ENCODE measurements around the gene COLEC12.

The COLEC12 gene

GRCh38 chr18:352438-352837 is 148.1 kb downstream of the COLEC12 start:
- Mint-ChIP-seq H3K4me3 (no peak overlapping the region), H3K27ac (no peak overlapping the region), H3K36me3 (ENCODE audit: low read depth) (no peaks in the 10 kb centered on the region), H3K9me3 (no peaks in the 10 kb centered on the region), H3K27me3 (peaks cover 33% of the 10 kb centered on the region), H3K4me1 (ENCODE audit: low read depth) (no peaks in the 10 kb centered on the region)
- no peak for DNase-seq

- no peak overlapping the region for H3K27ac Mint-ChIP-seq
- no peaks in the 10 kb centered on the region for H3K4me1 Mint-ChIP-seq (ENCODE audit: low read depth)
- H3K9me3 Mint-ChIP-seq = no peaks in the 10 kb centered on the region
- DNase-seq = no peak
- H3K27me3 Mint-ChIP-seq = peaks cover 33% of the 10 kb centered on the region
- no peaks in the 10 kb centered on the region for H3K36me3 Mint-ChIP-seq (ENCODE audit: low read depth)
- no peak overlapping the region for H3K4me3 Mint-ChIP-seq
Measured at GRCh38 chr18:350953-351572, 149.4 kb downstream of the COLEC12 start.

GRCh38 chr18:346600-346999 is 153.9 kb downstream of the COLEC12 start:
- Mint-ChIP-seq H3K36me3 (ENCODE audit: low read depth) (no peaks in the 10 kb centered on the region), H3K4me3 (no peak overlapping the region), H3K4me1 (ENCODE audit: low read depth) (no peaks in the 10 kb centered on the region), H3K27ac (no peak overlapping the region), H3K27me3 (peaks cover 32% of the 10 kb centered on the region), H3K9me3 (no peaks in the 10 kb centered on the region)
- no peak for DNase-seq

GRCh38 chr18:341102-341501 is 159.4 kb downstream of the COLEC12 start:
- Mint-ChIP-seq H3K4me3 (no peak overlapping the region), H3K9me3 (no peaks in the 10 kb centered on the region), H3K4me1 (ENCODE audit: low read depth) (no peaks in the 10 kb centered on the region), H3K36me3 (ENCODE audit: low read depth) (no peaks in the 10 kb centered on the region), H3K27me3 (peaks cover 19% of the 10 kb centered on the region), H3K27ac (no peak overlapping the region)
- DNase-seq = no peak

- Mint-ChIP-seq H3K27ac (no peak overlapping the region), H3K4me3 (no peak overlapping the region), H3K27me3 (peaks cover 19% of the 10 kb centered on the region), H3K4me1 (ENCODE audit: low read depth) (no peaks in the 10 kb centered on the region), H3K36me3 (ENCODE audit: low read depth) (no peaks in the 10 kb centered on the region), H3K9me3 (no peaks in the 10 kb centered on the region)
- no peak for DNase-seq
Measured at GRCh38 chr18:340044-340443, 160.5 kb downstream of the COLEC12 start.

GRCh38 chr18:339200-339599 is 161.3 kb downstream of the COLEC12 start:
- DNase-seq = no peak
- no peak overlapping the region for H3K27ac Mint-ChIP-seq
- no peaks in the 10 kb centered on the region for H3K4me1 Mint-ChIP-seq (ENCODE audit: low read depth)
- H3K4me3 Mint-ChIP-seq = no peak overlapping the region
- H3K36me3 Mint-ChIP-seq (ENCODE audit: low read depth) = no peaks in the 10 kb centered on the region
- peaks cover 12% of the 10 kb centered on the region for H3K27me3 Mint-ChIP-seq
- H3K9me3 Mint-ChIP-seq = no peaks in the 10 kb centered on the region

- Mint-ChIP-seq H3K9me3 (no peaks in the 10 kb centered on the region), H3K4me1 (ENCODE audit: low read depth) (no peaks in the 10 kb centered on the region), H3K27ac (no peak overlapping the region), H3K27me3 (peaks cover 11% of the 10 kb centered on the region), H3K36me3 (ENCODE audit: low read depth) (no peaks in the 10 kb centered on the region), H3K4me3 (no peak overlapping the region)
- no peak for DNase-seq
Measured at GRCh38 chr18:336713-337112, 163.8 kb downstream of the COLEC12 start.

GRCh38 chr18:335733-336132 is 164.8 kb downstream of the COLEC12 start:
- Mint-ChIP-seq H3K27ac (no peak overlapping the region), H3K9me3 (no peaks in the 10 kb centered on the region), H3K36me3 (ENCODE audit: low read depth) (no peaks in the 10 kb centered on the region), H3K4me3 (no peak overlapping the region), H3K27me3 (peaks cover 15% of the 10 kb centered on the region), H3K4me1 (ENCODE audit: low read depth) (no peaks in the 10 kb centered on the region)
- no peak for DNase-seq

- Mint-ChIP-seq H3K36me3 (ENCODE audit: low read depth) (no peaks in the 10 kb centered on the region), H3K27me3 (peaks cover 15% of the 10 kb centered on the region), H3K4me3 (no peak overlapping the region), H3K4me1 (ENCODE audit: low read depth) (no peaks in the 10 kb centered on the region), H3K27ac (no peak overlapping the region), H3K9me3 (no peaks in the 10 kb centered on the region)
- DNase-seq = no peak
Measured at GRCh38 chr18:334575-335132, 165.8 kb downstream of the COLEC12 start.

- Mint-ChIP-seq H3K9me3 (no peaks in the 10 kb centered on the region), H3K27me3 (peaks cover 15% of the 10 kb centered on the region), H3K36me3 (ENCODE audit: low read depth) (no peaks in the 10 kb centered on the region), H3K4me3 (no peak overlapping the region), H3K4me1 (ENCODE audit: low read depth) (no peaks in the 10 kb centered on the region), H3K27ac (no peak overlapping the region)
- no peak for DNase-seq
Measured at GRCh38 chr18:332721-333510, 167.6 kb downstream of the COLEC12 start.

GRCh38 chr18:332007-332406 is 168.5 kb downstream of the COLEC12 start:
- Mint-ChIP-seq H3K4me3 (no peak overlapping the region), H3K27ac (no peak overlapping the region), H3K27me3 (peaks cover 15% of the 10 kb centered on the region), H3K9me3 (no peaks in the 10 kb centered on the region), H3K36me3 (ENCODE audit: low read depth) (no peaks in the 10 kb centered on the region), H3K4me1 (ENCODE audit: low read depth) (no peaks in the 10 kb centered on the region)
- no peak for DNase-seq

- H3K4me1 Mint-ChIP-seq (ENCODE audit: low read depth) = no peaks in the 10 kb centered on the region
- H3K27me3 Mint-ChIP-seq = peaks cover 15% of the 10 kb centered on the region
- H3K9me3 Mint-ChIP-seq = no peaks in the 10 kb centered on the region
- no peaks in the 10 kb centered on the region for H3K36me3 Mint-ChIP-seq (ENCODE audit: low read depth)
- no peak overlapping the region for H3K27ac Mint-ChIP-seq
- DNase-seq = no peak
- no peak overlapping the region for H3K4me3 Mint-ChIP-seq
Measured at GRCh38 chr18:331221-331821, 169.2 kb downstream of the COLEC12 start.

GRCh38 chr18:328928-329327 is 171.6 kb downstream of the COLEC12 start:
- H3K27me3 Mint-ChIP-seq = peaks cover 15% of the 10 kb centered on the region
- no peaks in the 10 kb centered on the region for H3K9me3 Mint-ChIP-seq
- H3K4me3 Mint-ChIP-seq = no peak overlapping the region
- no peak overlapping the region for H3K27ac Mint-ChIP-seq
- no peak for DNase-seq
- no peaks in the 10 kb centered on the region for H3K36me3 Mint-ChIP-seq (ENCODE audit: low read depth)
- H3K4me1 Mint-ChIP-seq (ENCODE audit: low read depth) = no peaks in the 10 kb centered on the region

GRCh38 chr18:326846-327245 is 173.7 kb downstream of the COLEC12 start:
- peaks cover 12% of the 10 kb centered on the region for H3K27me3 Mint-ChIP-seq
- H3K9me3 Mint-ChIP-seq = no peaks in the 10 kb centered on the region

GRCh38 chr18:323253-323622 is 177.3 kb downstream of the COLEC12 start:
- DNase-seq = no peak
- Mint-ChIP-seq H3K36me3 (ENCODE audit: low read depth) (no peaks in the 10 kb centered on the region), H3K4me3 (no peak overlapping the region), H3K4me1 (ENCODE audit: low read depth) (peaks cover 9% of the 10 kb centered on the region), H3K27ac (no peak overlapping the region), H3K27me3 (peaks cover 4% of the 10 kb centered on the region), H3K9me3 (no peaks in the 10 kb centered on the region)

More at GRCh38 chr18:326846-327245, 173.7 kb downstream of the COLEC12 start:
- no peak overlapping the region for H3K4me3 Mint-ChIP-seq
- no peaks in the 10 kb centered on the region for H3K36me3 Mint-ChIP-seq (ENCODE audit: low read depth)
- no peak for DNase-seq
- no peak overlapping the region for H3K27ac Mint-ChIP-seq
- peaks cover 9% of the 10 kb centered on the region for H3K4me1 Mint-ChIP-seq (ENCODE audit: low read depth)
